Spleen (tissue), 11 donors: ENCODE results near the gene NELFA. TPM values are rescaled to one million over a fixed set of nuclear protein-coding genes. Genes with fewer than 3 reads are reported as not detected.

Experiments used
- DNase-seq: peaks from one replicate; pipeline ENCODE4 v3.0.0-alpha.2; 2020
- H3K27ac ChIP-seq, 8 donors: fragments of 200-600 bp; sonication (generic) in 7 of 8; 1 replicate in 4 of 8; 2 replicates in 4 of 8; pipeline versions ENCODE4 v1.5.0 to v1.8.0; 2016 to 2021; ENCODE audit warnings: inconsistent platforms in 4 of 8, mild to moderate bottlenecking in 4 of 8, moderate library complexity in 1 of 8
- H3K27me3 ChIP-seq, 7 donors: fragments of 200-600 bp; sonication (generic) in 6 of 7; replicated peaks in 1 of 7; 1 replicate in 4 of 7; 2 replicates in 3 of 7; pipeline versions ENCODE4 v1.5.0 to v1.8.0; 2016 to 2021; ENCODE audit warnings: inconsistent platforms in 3 of 7, mild to moderate bottlenecking in 1 of 7
- H3K36me3 ChIP-seq, 6 donors: fragments of 200-600 bp; sonication (generic) in 5 of 6; 1 replicate in 4 of 6; 2 replicates in 2 of 6; pipeline versions ENCODE4 v1.5.0 to v1.8.0; 2016 to 2021; ENCODE audit warnings: inconsistent platforms in 2 of 6
- H3K4me1 ChIP-seq, 6 donors: fragments of 200-600 bp; sonication (generic) in 5 of 6; 1 replicate in 3 of 6; 2 replicates in 3 of 6; pipeline versions ENCODE4 v1.5.0 to v1.8.0; 2016 to 2021; ENCODE audit warnings: inconsistent platforms in 3 of 6
- H3K4me3 ChIP-seq, 8 donors: fragments of 200-600 bp; sonication (generic) in 7 of 8; 1 replicate in 4 of 8; 2 replicates in 4 of 8; pipeline versions ENCODE4 v1.5.0 to v1.8.0; 2016 to 2021; ENCODE audit warnings: inconsistent platforms in 4 of 8, mild to moderate bottlenecking in 4 of 8, moderate library complexity in 2 of 8
- H3K9me3 ChIP-seq, 8 donors: fragments of 200-600 bp; sonication (generic) in 7 of 8; 1 replicate in 4 of 8; 2 replicates in 4 of 8; pipeline versions ENCODE4 v1.5.0 to v1.8.0; 2016 to 2021; ENCODE audit warnings: inconsistent platforms in 4 of 8
- POLR2A ChIP-seq, 3 donors: fragments of 450-650 bp; IDR thresholded peaks; one replicate each; pipeline ENCODE4 v1.5.1; 2017; ENCODE audit warnings: antibody characterized with exemption in 3 of 3, mild to moderate bottlenecking in 1 of 3
- POLR2AphosphoS5 ChIP-seq, 3 donors: sonication (generic); formaldehyde crosslinking; IDR thresholded peaks; one replicate each; pipeline ENCODE4 v1.5.1; 2017; ENCODE audit warnings: antibody characterized with exemption in 3 of 3
- WGBS, 5 donors: extraction: QIAGEN DNeasy Blood & Tissue Kit in 3 of 5; methylation state at CpG; one replicate each; pipeline versions ENCODE4 v1.1.5 to v1.1.7; 2013 to 2018; 5-methylcytosine and 5-hydroxymethylcytosine counted together
- intact Hi-C: fragments of 100-400 bp; cut with DNase I; formaldehyde crosslinking; loops from one replicate; pipeline ENCODE4 v1.15.0; 2023; ENCODE audit warnings: low total_unique reads
- polyA plus RNA-seq, 3 donors: library from polyadenylated mRNA; stranded (reverse); fragments of 200-250 nt; gene quantifications; one replicate each; pipeline ENCODE4 v1.2.1, GENCODE V29; 2013
- total RNA-seq, 7 donors: library from RNA; depleted of rRNA in 3 of 7; stranded (reverse); fragments of >200 nt in 3 of 7; fragmentation: NEBNext Ultra II Directional in 4 of 7; extraction: Animal tissue kit (Norgen Biotek cat#: 25700) in 4 of 7; gene quantifications; one replicate each; pipeline versions ENCODE4 v1.1.0 to v1.2.1, GENCODE V29; 2016 to 2021
- TF ChIP-seq, protein P1 (sequence below), 11 experiments: fragments of 200-600 bp in 7 of 11; fragments of 450-650 bp in 4 of 11; sonication (generic) in 4 of 11; IDR thresholded peaks in 8 of 11; conservative IDR thresholded peaks in 3 of 11; 1 replicate in 7 of 11; 2 replicates in 4 of 11; pipeline versions ENCODE4 v1.4.0 to v1.8.0; 2016 to 2021; ENCODE audit warnings: antibody characterized with exemption in 11 of 11, inconsistent platforms in 4 of 11, mild to moderate bottlenecking in 1 of 11
- donor health status: healthy with polysubstance abuse.
- donor health status: DM: no; HTN: no; CAD: no; lungs with moderate emphysema.
- donor health status: DM: no; HTN: no; CAD: no.
- donor health status: Bipolar disorder and iron deficiency.
- donor health status: healthy.
- donor health status: DM: no; HTN: no; CAD: no.
- donor health status: DM: yes; HTN: yes; CAD: no.

The NELFA gene
- total and polyA plus RNA-seq, 10 donors = 19.9 to 36.6 (median 26.5) TPM

- TF ChIP-seq POLR2A (IDR thresholded peaks at IDR 0.05) = no peak
- TF ChIP-seq, protein P1, sequence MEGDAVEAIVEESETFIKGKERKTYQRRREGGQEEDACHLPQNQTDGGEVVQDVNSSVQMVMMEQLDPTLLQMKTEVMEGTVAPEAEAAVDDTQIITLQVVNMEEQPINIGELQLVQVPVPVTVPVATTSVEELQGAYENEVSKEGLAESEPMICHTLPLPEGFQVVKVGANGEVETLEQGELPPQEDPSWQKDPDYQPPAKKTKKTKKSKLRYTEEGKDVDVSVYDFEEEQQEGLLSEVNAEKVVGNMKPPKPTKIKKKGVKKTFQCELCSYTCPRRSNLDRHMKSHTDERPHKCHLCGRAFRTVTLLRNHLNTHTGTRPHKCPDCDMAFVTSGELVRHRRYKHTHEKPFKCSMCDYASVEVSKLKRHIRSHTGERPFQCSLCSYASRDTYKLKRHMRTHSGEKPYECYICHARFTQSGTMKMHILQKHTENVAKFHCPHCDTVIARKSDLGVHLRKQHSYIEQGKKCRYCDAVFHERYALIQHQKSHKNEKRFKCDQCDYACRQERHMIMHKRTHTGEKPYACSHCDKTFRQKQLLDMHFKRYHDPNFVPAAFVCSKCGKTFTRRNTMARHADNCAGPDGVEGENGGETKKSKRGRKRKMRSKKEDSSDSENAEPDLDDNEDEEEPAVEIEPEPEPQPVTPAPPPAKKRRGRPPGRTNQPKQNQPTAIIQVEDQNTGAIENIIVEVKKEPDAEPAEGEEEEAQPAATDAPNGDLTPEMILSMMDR (IDR thresholded peaks at IDR 0.05 in 8 of 11, conservative IDR thresholded peaks at IDR 0.05 in 3 of 11) = no peak
- no peak for TF ChIP-seq POLR2AphosphoS5 (IDR thresholded peaks at IDR 0.05)
Observed at GRCh38 chr4:1940566-1940965, 68.2 kb downstream of the NELFA start.

DNA sequence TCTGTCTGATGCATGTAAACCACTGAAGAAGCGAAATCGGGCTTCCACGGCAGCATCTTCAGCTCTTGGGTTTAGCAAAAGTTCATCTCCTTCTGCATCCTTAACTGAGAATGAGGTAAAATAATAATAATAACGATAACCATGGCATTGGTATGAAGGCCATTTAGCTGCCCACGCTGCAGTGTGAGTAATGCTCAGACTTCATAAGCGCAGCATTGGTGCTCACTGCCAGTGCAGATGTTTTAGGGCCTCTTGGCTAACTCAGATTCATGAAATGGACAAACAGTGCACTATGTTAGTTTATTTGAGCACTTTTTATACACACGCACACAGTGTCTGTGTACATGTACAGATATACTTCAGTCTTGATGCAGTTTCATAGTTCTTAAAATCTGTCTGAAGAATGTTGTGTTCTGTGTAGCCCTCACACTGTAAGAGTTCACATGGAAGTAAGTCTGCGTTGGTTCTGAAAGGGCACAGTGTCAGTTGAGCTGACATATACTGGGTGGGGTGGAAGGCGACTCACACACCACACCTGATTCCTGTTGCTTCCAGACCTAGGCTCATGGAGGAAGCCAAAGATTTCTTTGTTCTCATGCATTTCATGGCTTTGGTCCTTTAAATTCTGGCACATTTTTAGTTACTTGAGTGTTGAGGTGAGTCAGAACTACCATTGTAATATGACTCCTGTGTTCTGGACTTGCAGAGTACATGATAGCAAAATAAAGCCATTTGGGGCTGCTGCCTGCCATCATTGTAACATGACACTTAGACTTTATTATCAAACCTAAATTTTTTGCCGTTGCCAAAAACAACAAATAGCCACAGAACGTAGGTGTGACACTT, 68.9 kb downstream of the NELFA start:
- intact Hi-C loops = no loop called here
- Histone ChIP-seq H3K4me1 (no peaks in the 10 kb centered on the region), H3K9me3 (no peaks in the 10 kb centered on the region), H3K27ac (no peak overlapping the region), H3K27me3 (no peaks in the 10 kb centered on the region), H3K36me3 (peaks cover 6 to 100% (median 43%) of the 10 kb centered on the region in 6 donors), H3K4me3 (no peak overlapping the region)
- 86 to 95% (median 91%) methylated on average over 11 of the region's 11 CpGs for WGBS, 5 donors
- no peak for TF ChIP-seq POLR2AphosphoS5 (IDR thresholded peaks at IDR 0.05)
- no peak for TF ChIP-seq POLR2A (IDR thresholded peaks at IDR 0.05)
- TF ChIP-seq, protein P1 (IDR thresholded peaks at IDR 0.05 in 8 of 11, conservative IDR thresholded peaks at IDR 0.05 in 3 of 11) = no peak
- DNase-seq = no peak

More at GRCh38 chr4:1940566-1940965, 68.2 kb downstream of the NELFA start:
- Histone ChIP-seq H3K27me3 (no peaks in the 10 kb centered on the region), H3K4me3 (no peak overlapping the region), H3K4me1 (no peaks in the 10 kb centered on the region), H3K9me3 (no peaks in the 10 kb centered on the region), H3K36me3 (peaks cover 6 to 100% (median 36%) of the 10 kb centered on the region in 6 donors), H3K27ac (no peak overlapping the region)
- DNase-seq = no peak
- WGBS, 5 donors = 74 to 89% (median 84%) methylated on average over 7 of the region's 7 CpGs
- intact Hi-C loops = no loop called here

- H3K27me3 ChIP-seq = no peaks in the 10 kb centered on the region
- no peak overlapping the region for H3K27ac ChIP-seq
- H3K4me3 ChIP-seq = no peak overlapping the region
- no peaks in the 10 kb centered on the region for H3K9me3 ChIP-seq
- no peak for TF ChIP-seq POLR2AphosphoS5 (IDR thresholded peaks at IDR 0.05)
- TF ChIP-seq, protein P1 (IDR thresholded peaks at IDR 0.05 in 8 of 11, conservative IDR thresholded peaks at IDR 0.05 in 3 of 11) = no peak
- no peak for TF ChIP-seq POLR2A (IDR thresholded peaks at IDR 0.05)
- H3K4me1 ChIP-seq = no peaks in the 10 kb centered on the region
- DNase-seq = no peak
- 74 to 94% (median 85%) methylated on average over 8 of the region's 8 CpGs for WGBS, 5 donors
- peaks cover 6 to 98% (median 43%) of the 10 kb centered on the region in 6 donors for H3K36me3 ChIP-seq
- intact Hi-C loops = no loop called here
Observed at GRCh38 chr4:1938027-1938426, 70.7 kb downstream of the NELFA start.

DNA sequence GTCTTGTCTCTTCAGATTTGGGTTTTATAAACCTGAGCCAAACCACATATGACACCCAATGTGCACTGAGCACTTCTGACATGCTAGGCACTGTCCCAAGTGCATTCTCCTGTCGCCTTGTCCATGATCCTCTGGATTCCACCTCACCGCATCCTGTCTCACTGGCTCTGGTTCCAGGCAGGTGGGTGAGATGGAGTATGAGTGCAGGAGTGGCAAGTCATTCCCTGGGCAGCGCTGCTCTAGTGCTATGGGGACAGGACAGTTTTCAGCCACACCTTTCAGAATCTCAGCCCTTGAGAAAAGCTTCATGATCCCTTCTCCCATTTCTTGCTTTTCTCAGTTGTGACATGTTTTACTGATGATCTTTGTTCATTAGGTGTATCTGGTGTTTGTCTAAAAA, 71.2 kb downstream of the NELFA start:
- DNase-seq = no peak
- Histone ChIP-seq H3K9me3 (no peaks in the 10 kb centered on the region), H3K27ac (no peak overlapping the region), H3K36me3 (peaks cover 4 to 98% (median 44%) of the 10 kb centered on the region in 6 donors), H3K27me3 (no peaks in the 10 kb centered on the region), H3K4me3 (no peak overlapping the region), H3K4me1 (no peaks in the 10 kb centered on the region)
- 94 to 99% (median 97%) methylated on average over 3 of the region's 3 CpGs for WGBS, 5 donors
- TF ChIP-seq POLR2AphosphoS5 (IDR thresholded peaks at IDR 0.05) = no peak
- no peak for TF ChIP-seq POLR2A (IDR thresholded peaks at IDR 0.05)
- TF ChIP-seq, protein P1 (IDR thresholded peaks at IDR 0.05 in 8 of 11, conservative IDR thresholded peaks at IDR 0.05 in 3 of 11) = no peak
- intact Hi-C loops = no loop called here
